ENCODE data around the gene RPS6KA5. TPM values are rescaled to one million over a fixed set of nuclear protein-coding genes. Genes with fewer than 3 reads are reported as not detected.

The RPS6KA5 gene
- total and polyA plus RNA-seq, 2 donors (not counting 1 experiment from before 2014, with no cell fraction given) = 6.0 to 34.6 TPM

DNA sequence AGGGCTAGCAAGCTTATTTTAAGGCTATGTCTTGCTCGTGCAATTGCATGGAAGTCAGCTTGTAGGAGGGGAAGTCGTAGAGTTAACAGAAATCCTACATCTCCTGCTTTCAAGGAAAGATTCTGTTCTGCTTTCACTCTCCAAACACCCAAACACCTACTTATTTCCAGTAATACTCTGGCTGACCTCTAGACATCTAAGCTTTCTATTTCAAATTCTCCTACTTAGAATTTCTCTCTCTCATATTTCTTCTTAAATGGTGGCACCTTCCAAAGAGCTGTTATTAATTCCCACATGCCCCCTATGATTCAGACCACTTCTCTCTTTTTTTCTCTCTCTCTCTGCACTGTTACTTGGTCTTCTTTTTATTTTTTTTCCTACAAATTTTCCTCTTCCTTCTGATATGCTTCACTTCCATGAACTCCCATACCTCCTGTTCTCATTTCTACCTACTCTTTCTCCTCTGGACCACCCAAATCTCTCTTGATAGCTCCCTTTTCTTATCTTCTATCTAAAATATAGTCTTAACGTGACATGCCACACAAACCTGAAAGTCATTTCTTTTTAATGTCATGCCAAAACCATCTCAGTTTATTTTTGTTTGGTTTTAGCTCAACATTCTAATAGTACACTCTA, 90.8 kb downstream of the RPS6KA5 start:
- no peak overlapping the region for H3K9ac ChIP-seq (ENCODE audit: low read length)
- H3K27ac Mint-ChIP-seq = no peak overlapping the region
- H3K4me3 ChIP-seq (ENCODE audit: control extremely low read depth in 1 of 5, extremely low read depth in 1 of 5, insufficient read depth in 1 of 5, low read depth in 2 of 5, low read length in 4 of 5) = no peak overlapping the region
- no peaks in the 10 kb centered on the region for H3K9me3 Mint-ChIP-seq (ENCODE audit: insufficient read depth)
- H3K27ac ChIP-seq (ENCODE audit: low read length in 2 of 2) = no peak overlapping the region
- ATAC-seq (ENCODE audit: low read depth) (no peak), DNase-seq (no peak)
- H3K4me1 Mint-ChIP-seq = peaks cover 6% of the 10 kb centered on the region
- ChIA-PET POLR2A (interaction anchor here (0.6 kb wide), 1 partner anchor 89 kb away, joined by 4 read pairs; no protein-coding TSS in a partner anchor), CTCF (interaction anchor here (0.9 to 2.2 kb wide), 3 partner anchors 10 to 208 kb away, joined by 3 to 4 read pairs (median 3); no protein-coding TSS in a partner anchor)
- H3K4me3 Mint-ChIP-seq = no peak overlapping the region
- TF ChIP-seq EZH2 (IDR thresholded peaks at IDR 0.05; ENCODE audit: borderline replicate concordance, insufficient read depth, low read depth, low read length, poor library complexity, severe bottlenecking) = no peak
- TF ChIP-seq, protein P1, sequence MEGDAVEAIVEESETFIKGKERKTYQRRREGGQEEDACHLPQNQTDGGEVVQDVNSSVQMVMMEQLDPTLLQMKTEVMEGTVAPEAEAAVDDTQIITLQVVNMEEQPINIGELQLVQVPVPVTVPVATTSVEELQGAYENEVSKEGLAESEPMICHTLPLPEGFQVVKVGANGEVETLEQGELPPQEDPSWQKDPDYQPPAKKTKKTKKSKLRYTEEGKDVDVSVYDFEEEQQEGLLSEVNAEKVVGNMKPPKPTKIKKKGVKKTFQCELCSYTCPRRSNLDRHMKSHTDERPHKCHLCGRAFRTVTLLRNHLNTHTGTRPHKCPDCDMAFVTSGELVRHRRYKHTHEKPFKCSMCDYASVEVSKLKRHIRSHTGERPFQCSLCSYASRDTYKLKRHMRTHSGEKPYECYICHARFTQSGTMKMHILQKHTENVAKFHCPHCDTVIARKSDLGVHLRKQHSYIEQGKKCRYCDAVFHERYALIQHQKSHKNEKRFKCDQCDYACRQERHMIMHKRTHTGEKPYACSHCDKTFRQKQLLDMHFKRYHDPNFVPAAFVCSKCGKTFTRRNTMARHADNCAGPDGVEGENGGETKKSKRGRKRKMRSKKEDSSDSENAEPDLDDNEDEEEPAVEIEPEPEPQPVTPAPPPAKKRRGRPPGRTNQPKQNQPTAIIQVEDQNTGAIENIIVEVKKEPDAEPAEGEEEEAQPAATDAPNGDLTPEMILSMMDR (IDR thresholded peaks at IDR 0.05) = no peak
- H3K79me2 ChIP-seq (ENCODE audit: control insufficient read depth, insufficient read depth, low read length) = peaks cover 44% of the 10 kb centered on the region
- no peak overlapping the region for H2AFZ ChIP-seq (ENCODE audit: insufficient read depth, low read depth, low read length, poor library complexity, severe bottlenecking)
- H3K4me2 ChIP-seq (replicated peaks; ENCODE audit: low read depth, low read length, poor library complexity, severe bottlenecking) = no peak overlapping the region
- H3K36me3 ChIP-seq (replicated peaks in 1 of 2; ENCODE audit: control extremely low read depth in 1 of 2, control insufficient read depth in 1 of 2, extremely low read depth in 1 of 2, insufficient read depth in 2 of 2, low read length in 1 of 2) = peaks cover 0 to 3% of the 10 kb centered on the region in 2 experiments
- H3K9me3 ChIP-seq (ENCODE audit: control extremely low read depth in 1 of 3, control insufficient read depth in 2 of 3, insufficient read depth in 1 of 3, low read length in 2 of 3) = no peaks in the 10 kb centered on the region
- H3K4me1 ChIP-seq (ENCODE audit: control insufficient read depth in 2 of 2, insufficient read depth in 2 of 2, low read length in 2 of 2) = peaks cover 0 to 4% of the 10 kb centered on the region in 2 donors
- H3K27me3 ChIP-seq (replicated peaks in 1 of 4; ENCODE audit: control extremely low read depth in 1 of 4, control insufficient read depth in 3 of 4, insufficient read depth in 4 of 4, low read length in 3 of 4) = no peaks in the 10 kb centered on the region
- intact Hi-C loops (cut with micrococcal nuclease) = no loop called here
- peaks cover 6% of the 10 kb centered on the region for H4K20me1 ChIP-seq (ENCODE audit: control insufficient read depth, insufficient read depth, low read length, poor library complexity, severe bottlenecking)
- WGBS (ENCODE audit: insufficient coverage) = no CpG with 5 or more reads among the region's 3 CpGs
- H3K27me3 Mint-ChIP-seq = no peaks in the 10 kb centered on the region

DNA sequence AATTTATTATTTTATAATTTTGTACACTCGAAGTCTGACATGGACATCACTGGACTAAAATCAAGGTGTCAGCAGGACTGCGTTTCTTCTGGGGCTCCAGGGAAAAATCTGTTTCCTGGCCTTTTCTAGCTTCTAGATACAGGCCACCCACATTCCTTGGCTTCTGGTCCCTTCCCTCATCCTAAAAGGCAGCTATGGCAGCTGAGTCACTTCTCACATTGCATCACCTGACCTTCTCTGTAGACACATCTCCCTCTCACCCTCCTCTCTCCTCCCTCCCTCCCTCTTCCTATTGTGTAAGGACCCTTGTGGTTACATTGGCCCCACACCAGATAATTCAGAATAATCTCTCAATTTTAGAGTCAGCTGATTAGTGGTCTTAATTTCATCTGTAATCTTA, 92.4 kb downstream of the RPS6KA5 start:
- H3K4me1 ChIP-seq (ENCODE audit: control insufficient read depth in 2 of 2, insufficient read depth in 2 of 2, low read length in 2 of 2) = peaks cover 0 to 4% of the 10 kb centered on the region in 2 donors
- H3K27me3 ChIP-seq (replicated peaks in 1 of 4; ENCODE audit: control extremely low read depth in 1 of 4, control insufficient read depth in 3 of 4, insufficient read depth in 4 of 4, low read length in 3 of 4) = no peaks in the 10 kb centered on the region
- H3K36me3 ChIP-seq (replicated peaks in 1 of 2; ENCODE audit: control extremely low read depth in 1 of 2, control insufficient read depth in 1 of 2, extremely low read depth in 1 of 2, insufficient read depth in 2 of 2, low read length in 1 of 2) = no peaks in the 10 kb centered on the region
- ChIA-PET CTCF (interaction anchor here (0.8 to 2.2 kb wide), 4 partner anchors 12 to 205 kb away, joined by 3 to 4 read pairs (median 3); partner anchors contain the start of gene RPS6KA5), POLR2A (no interaction called here)
- H3K4me3 ChIP-seq (ENCODE audit: control extremely low read depth in 1 of 5, extremely low read depth in 1 of 5, insufficient read depth in 1 of 5, low read depth in 2 of 5, low read length in 4 of 5) = no peak overlapping the region
- intact Hi-C loops (cut with micrococcal nuclease) = no loop called here
- H3K4me2 ChIP-seq (replicated peaks; ENCODE audit: low read depth, low read length, poor library complexity, severe bottlenecking) = no peak overlapping the region
- no peaks in the 10 kb centered on the region for H3K9me3 ChIP-seq (ENCODE audit: control extremely low read depth in 1 of 3, control insufficient read depth in 2 of 3, insufficient read depth in 1 of 3, low read length in 2 of 3)
- no peak for ATAC-seq (ENCODE audit: low read depth)
- H2AFZ ChIP-seq (ENCODE audit: insufficient read depth, low read depth, low read length, poor library complexity, severe bottlenecking) = no peak overlapping the region
- no peak overlapping the region for H3K27ac ChIP-seq (ENCODE audit: low read length in 2 of 2)
- Mint-ChIP-seq H3K4me3 (no peak overlapping the region), H3K27me3 (no peaks in the 10 kb centered on the region), H3K27ac (no peak overlapping the region), H3K4me1 (peaks cover 6% of the 10 kb centered on the region), H3K9me3 (ENCODE audit: insufficient read depth) (no peaks in the 10 kb centered on the region)
- WGBS (ENCODE audit: insufficient coverage) = 100% methylated on average over 2 of the region's 2 CpGs
- peaks cover 6% of the 10 kb centered on the region for H4K20me1 ChIP-seq (ENCODE audit: control insufficient read depth, insufficient read depth, low read length, poor library complexity, severe bottlenecking)
- TF ChIP-seq, protein P1 (IDR thresholded peaks at IDR 0.05) = no peak
- TF ChIP-seq EZH2 (IDR thresholded peaks at IDR 0.05; ENCODE audit: borderline replicate concordance, insufficient read depth, low read depth, low read length, poor library complexity, severe bottlenecking) = no peak
- H3K9ac ChIP-seq (ENCODE audit: low read length) = no peak overlapping the region
- H3K79me2 ChIP-seq (ENCODE audit: control insufficient read depth, insufficient read depth, low read length) = peaks cover 45% of the 10 kb centered on the region
- DNase-seq = no peak
